PC-3 (cell line): ENCODE results near the gene SPATA33. TPM values are rescaled to one million over a fixed set of nuclear protein-coding genes. Genes with fewer than 3 reads are reported as not detected.
"Not testable (repeated sequence)": the region's sequence is repeated elsewhere in the genome, so short reads cannot be mapped to it uniquely, and the experiment has no call there.

Experiments used
- ATAC-seq: fragments of 200-7000 bp; cut with Tn5 transposase; 2 replicates; pipeline ENCODE4 v1.9.1; 2020; ENCODE audit warnings: mild to moderate bottlenecking, moderate library complexity
- BruUV-seq: library from RNA; stranded (reverse); fragments of 400-500 nt; replicated peaks from 2 replicates; lab custom pipeline; 2021; lab: Mats Ljungman, UMichigan
- CTCF ChIA-PET: fragments of 300-600 bp; sonication (Branson Sonifier 250); formaldehyde crosslinking; loops from one replicate; lab custom pipeline; 2022; ENCODE audit warnings: antibody characterized with exemption; lab: Charles Lee
- POLR2A ChIA-PET: fragments of 300-600 bp; sonication (Branson Sonifier 250); formaldehyde crosslinking; loops from one replicate; lab custom pipeline; 2022; ENCODE audit warnings: antibody characterized with exemption; ENCODE audit not compliant: unreplicated experiment; lab: Charles Lee
- DNase-seq: peaks from one replicate; pipeline ENCODE4 v3.0.0-alpha.2; 2015
- H2AFZ ChIP-seq: fragments of 300-600 bp; sonication (generic); 2 replicates; pipeline ENCODE4 v1.6.0; 2016; ENCODE audit warnings: antibody characterized with exemption, low read length
- H3F3A ChIP-seq: fragments of 300-600 bp; sonication (generic); one replicate; pipeline ENCODE4 v1.6.0; 2017; ENCODE audit warnings: antibody characterized with exemption, low read length, control low read depth, mild to moderate bottlenecking; ENCODE audit not compliant: unreplicated experiment
- H3K27ac ChIP-seq: fragments of 300-600 bp; sonication (generic); 2 replicates; pipeline ENCODE4 v1.5.1; 2016; ENCODE audit warnings: mild to moderate bottlenecking, low read length
- H3K27me3 ChIP-seq: fragments of 300-600 bp; sonication (generic); 2 replicates; pipeline ENCODE4 v1.6.1; 2016; ENCODE audit warnings: low read length, mixed read lengths
- H3K36me3 ChIP-seq: fragments of 300-600 bp; sonication (generic); 2 replicates; pipeline ENCODE4 v1.6.1; 2016; ENCODE audit warnings: low read depth, mixed run types, low read length, mixed read lengths
- H3K4me1 ChIP-seq: fragments of 300-600 bp; sonication (generic); 2 replicates; pipeline ENCODE4 v1.5.1; 2016; ENCODE audit warnings: low read length; ENCODE audit not compliant: insufficient read depth
- H3K4me2 ChIP-seq: fragments of 300-600 bp; sonication (generic); 2 replicates; pipeline ENCODE4 v1.6.0; 2016; ENCODE audit warnings: low read length
- H3K4me3 ChIP-seq: fragments of 300-600 bp; sonication (generic); 2 replicates; pipeline ENCODE4 v1.5.1; 2016; ENCODE audit warnings: mild to moderate bottlenecking, low read length, mixed read lengths
- H3K79me2 ChIP-seq: fragments of 300-600 bp; sonication (generic); 2 replicates; pipeline ENCODE4 v1.6.1; 2017; ENCODE audit warnings: low read length, mixed read lengths
- H3K9ac ChIP-seq: fragments of 300-600 bp; sonication (generic); 2 replicates; pipeline ENCODE4 v1.6.0; 2016; ENCODE audit warnings: mild to moderate bottlenecking, low read length
- H3K9me2 ChIP-seq: fragments of 300-600 bp; sonication (generic); replicated peaks from 2 replicates; pipeline ENCODE4 v1.6.1; 2016; ENCODE audit warnings: mixed run types, low read length, mixed read lengths
- H3K9me3 ChIP-seq: fragments of 300-600 bp; sonication (generic); 2 replicates; pipeline ENCODE4 v1.6.1; 2016; ENCODE audit warnings: low read length, mixed read lengths
- H4K20me1 ChIP-seq: fragments of 300-600 bp; sonication (generic); 2 replicates; pipeline ENCODE4 v1.6.1; 2016; ENCODE audit warnings: low read length, mixed read lengths
- CTCF ChIP-seq: fragments of 300-600 bp; sonication (generic); conservative IDR thresholded peaks from 2 replicates; pipeline ENCODE4 v1.5.1; 2017; ENCODE audit warnings: antibody characterized with exemption, low read depth, mild to moderate bottlenecking, low read length
- EZH2 ChIP-seq: fragments of 300-600 bp; sonication (generic); IDR thresholded peaks from one replicate; pipeline ENCODE4 v1.6.1; 2017; ENCODE audit warnings: antibody characterized with exemption, mild to moderate bottlenecking, low read length; ENCODE audit not compliant: unreplicated experiment
- EZH2phosphoT487 ChIP-seq: fragments of 300-600 bp; sonication (generic); IDR thresholded peaks from 2 replicates; pipeline ENCODE4 v1.6.1; 2018; ENCODE audit warnings: mild to moderate bottlenecking, antibody characterized with exemption, low read length, borderline replicate concordance
- intact Hi-C: fragments of 100-400 bp; cut with micrococcal nuclease; formaldehyde crosslinking; loops from 2 replicates; pipeline ENCODE4 v1.9.0; 2023
- total RNA-seq: library from RNA; depleted of rRNA; stranded (reverse); fragments of >200 nt; gene quantifications from 2 replicates; pipeline ENCODE4 v1.2.3, GENCODE V29; 2014

The SPATA33 gene
- total RNA-seq, 1 experiment from 2014 or later = 7.9 TPM

GRCh38 chr16:89670496-89671431 lies 13.1 kb downstream of the SPATA33 start:
- DNase-seq (no peak), ATAC-seq (no peak)
- Histone ChIP-seq H4K20me1 (no peaks in the 10 kb centered on the region), H3K9me3 (no peaks in the 10 kb centered on the region), H2AFZ (no peak overlapping the region), H3K79me2 (no peaks in the 10 kb centered on the region), H3K27ac (no peak overlapping the region), H3F3A (no peaks in the 10 kb centered on the region), H3K4me3 (no peak overlapping the region), H3K27me3 (no peaks in the 10 kb centered on the region), H3K4me1 (no peaks in the 10 kb centered on the region), H3K9me2 (no peaks in the 10 kb centered on the region), H3K36me3 (peaks cover 5% of the 10 kb centered on the region; the same call in 1 of the 2 replicates), H3K9ac (no peak overlapping the region), H3K4me2 (no peak overlapping the region)
- TF ChIP-seq CTCF (no peak), EZH2 (no peak), EZH2phosphoT487 (no peak)
- no TSS peak for BruUV-seq
- ChIA-PET POLR2A (interaction anchor here (0.6 kb wide), 1 partner anchor 39 kb away, joined by 5 read pairs; no protein-coding TSS in a partner anchor), CTCF (interaction anchor here (0.5 to 1.1 kb wide), 2 partner anchors 37 to 112 kb away, joined by 4 to 6 read pairs; no protein-coding TSS in a partner anchor)
- intact Hi-C loops = no loop called here

- DNase-seq, BruUV-seq, H3K4me3 ChIP-seq, H4K20me1 ChIP-seq, H3K4me1 ChIP-seq, H3K36me3 ChIP-seq, H3K9me2 ChIP-seq, ATAC-seq, H3K27ac ChIP-seq, H3K9me3 ChIP-seq, H3K27me3 ChIP-seq, H3F3A ChIP-seq, intact Hi-C loops, H3K4me2 ChIP-seq, H2AFZ ChIP-seq, H3K9ac ChIP-seq, H3K79me2 ChIP-seq: not testable (repeated sequence)
- ChIA-PET POLR2A (interaction anchor here (0.6 kb wide), 1 partner anchor 38 kb away, joined by 5 read pairs; no protein-coding TSS in a partner anchor), CTCF (interaction anchor here (0.5 to 1.1 kb wide), 2 partner anchors 37 to 113 kb away, joined by 4 to 6 read pairs; no protein-coding TSS in a partner anchor)
These were observed 13.9 kb downstream of the SPATA33 start for GRCh38 chr16:89671565-89671964.

GRCh38 chr16:89672177-89672941 lies 14.7 kb downstream of the SPATA33 start:
- H3K9ac ChIP-seq = no peak overlapping the region
- BruUV-seq = no TSS peak
- no peaks in the 10 kb centered on the region; the same call in 1 of the 2 replicates for H3K36me3 ChIP-seq
- no peaks in the 10 kb centered on the region for H3K27me3 ChIP-seq
- no peak overlapping the region for H3K4me2 ChIP-seq
- H3K79me2 ChIP-seq = no peaks in the 10 kb centered on the region
- no peak overlapping the region for H3K27ac ChIP-seq
- no peak overlapping the region for H3K4me3 ChIP-seq
- no peaks in the 10 kb centered on the region for H3K9me3 ChIP-seq
- no peaks in the 10 kb centered on the region for H3K9me2 ChIP-seq
- POLR2A ChIA-PET = no interaction called here
- no peak for DNase-seq
- no peak for ATAC-seq
- CTCF ChIA-PET = no interaction called here
- H4K20me1 ChIP-seq = no peaks in the 10 kb centered on the region
- H3K4me1 ChIP-seq = no peaks in the 10 kb centered on the region
- H3F3A ChIP-seq = no peaks in the 10 kb centered on the region
- no peak overlapping the region for H2AFZ ChIP-seq
- TF ChIP-seq CTCF (no peak), EZH2phosphoT487 (no peak), EZH2 (no peak)
- intact Hi-C loops = no loop called here
